HG03565 (cell line): ENCODE data around the gene SBF2.
"Not testable (repeated sequence)": the region's sequence is repeated elsewhere in the genome, so short reads cannot be mapped to it uniquely, and the experiment has no call there.

Source experiments
- ATAC-seq: cut with Tn5 transposase; IDR thresholded peaks from one replicate; pipeline ENCODE4 v1.9.1; 2021; ENCODE audit warnings: mild to moderate bottlenecking, moderate library complexity; ENCODE audit not compliant: unreplicated experiment

SBF2 gene

DNA sequence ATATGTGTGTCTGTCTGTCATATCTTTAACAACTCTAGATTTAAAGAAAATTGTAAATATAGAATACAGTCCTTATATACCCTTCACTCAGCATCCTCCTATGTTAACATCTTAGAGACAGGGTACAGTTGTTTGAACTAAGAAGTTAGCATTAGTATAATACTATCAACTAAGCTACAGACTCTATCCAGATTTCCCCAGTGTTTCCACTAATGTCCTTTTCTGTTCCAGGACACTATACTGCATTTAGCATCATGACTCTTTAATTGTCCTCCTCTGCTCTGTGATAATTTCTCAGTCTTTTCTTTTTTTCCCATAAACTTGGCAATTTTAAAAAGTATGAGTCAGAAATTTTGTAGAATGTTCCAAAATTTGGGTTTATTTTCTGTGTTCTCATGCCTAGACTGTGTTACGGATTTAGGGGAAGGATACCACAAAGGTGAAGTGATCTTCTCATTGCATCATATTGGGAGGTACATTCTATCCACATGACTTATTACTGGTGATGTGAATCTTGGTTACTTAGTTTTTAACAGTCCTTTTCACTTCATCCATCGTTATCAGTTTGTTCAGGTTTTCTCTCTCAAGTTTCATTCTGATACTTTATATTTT, 168.4 kb downstream of the SBF2 start:
- no peak for ATAC-seq

DNA sequence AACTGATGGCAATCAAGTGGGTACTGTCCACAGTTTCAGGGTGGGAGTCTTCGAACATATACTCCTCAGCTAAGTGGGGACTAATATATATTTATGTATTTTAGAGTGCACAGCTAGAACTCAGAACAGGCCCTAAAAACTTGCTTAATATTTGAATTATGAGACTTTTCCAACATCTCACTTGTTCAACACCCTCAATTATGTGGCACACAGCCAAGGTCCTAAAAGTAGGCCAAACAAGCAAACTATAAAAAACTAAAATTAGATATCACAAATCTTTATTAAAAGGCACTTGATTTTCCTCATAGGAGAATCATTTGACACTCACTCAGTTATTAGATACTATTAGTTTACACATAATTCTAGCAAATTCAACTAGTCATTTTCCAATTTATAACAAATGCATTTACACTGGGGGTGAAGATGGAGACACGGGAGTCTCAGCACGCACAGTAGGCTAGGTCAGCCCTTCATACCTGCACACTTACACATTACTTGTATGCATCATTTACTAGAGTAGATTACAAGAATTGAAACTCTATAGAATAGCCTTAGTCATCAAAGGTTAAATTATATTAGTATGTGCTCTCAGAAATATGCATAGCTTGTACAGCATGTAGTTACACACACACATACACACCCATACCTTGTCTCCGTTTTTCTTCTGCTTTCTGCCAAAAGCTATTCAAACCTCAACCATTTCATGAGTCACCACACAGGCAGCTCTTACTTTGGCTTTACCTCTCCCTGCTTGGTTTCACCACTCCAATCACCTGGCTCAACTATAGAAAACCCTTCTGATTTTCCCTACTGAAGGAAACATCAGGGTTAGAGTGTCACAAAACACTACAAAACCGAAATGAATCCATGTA, 171.5 kb downstream of the SBF2 start:
- no peak for ATAC-seq

DNA sequence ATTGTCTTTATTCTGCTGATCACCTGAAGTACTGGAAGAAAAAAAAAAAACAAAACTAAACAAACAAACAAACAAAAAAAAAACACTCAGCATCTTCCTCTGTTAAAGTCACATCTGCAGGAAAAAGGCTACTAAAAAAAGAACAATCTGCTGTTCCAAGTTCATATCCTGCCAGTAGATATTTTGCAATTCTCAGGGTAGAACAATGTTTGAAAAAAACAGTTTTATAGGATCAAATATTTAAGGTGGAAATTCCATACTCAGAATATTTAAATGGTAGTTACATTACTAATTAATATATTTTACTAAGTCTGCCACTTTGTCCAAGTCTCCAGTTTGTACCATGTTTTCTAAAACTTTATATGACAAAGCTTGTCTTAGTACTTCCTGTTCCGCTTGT, 175.2 kb downstream of the SBF2 start:
- ATAC-seq, result no peak

DNA sequence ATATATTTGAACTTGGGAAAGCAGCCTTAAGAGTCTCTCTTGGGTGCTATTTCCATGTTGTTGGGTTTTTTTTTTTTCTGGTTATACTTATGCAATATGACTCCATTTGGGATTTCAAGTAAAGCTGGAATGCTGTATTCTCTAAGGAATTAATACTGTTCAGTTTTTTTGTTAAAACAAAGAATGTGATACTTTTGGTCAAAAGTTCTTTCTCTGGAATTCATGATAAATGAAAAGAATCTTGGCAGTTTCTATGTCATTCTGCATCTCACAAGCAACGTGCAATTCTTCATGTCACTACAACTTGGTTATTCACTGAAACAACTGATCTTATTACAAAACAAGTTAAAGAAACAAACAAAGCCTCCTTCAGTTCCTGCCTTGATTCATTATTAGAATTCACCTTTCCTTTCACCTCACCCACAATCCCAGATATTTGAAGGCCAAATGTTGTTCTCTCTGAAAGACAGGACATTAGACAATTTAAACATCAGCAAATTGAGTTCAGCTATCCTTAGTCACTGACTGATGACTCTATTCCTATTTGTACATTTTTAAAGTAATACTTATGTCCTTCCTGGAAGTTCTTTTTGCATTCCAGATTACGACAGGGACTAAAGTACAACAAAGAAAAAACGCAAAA, 176.2 kb downstream of the SBF2 start:
- ATAC-seq, result no peak

DNA sequence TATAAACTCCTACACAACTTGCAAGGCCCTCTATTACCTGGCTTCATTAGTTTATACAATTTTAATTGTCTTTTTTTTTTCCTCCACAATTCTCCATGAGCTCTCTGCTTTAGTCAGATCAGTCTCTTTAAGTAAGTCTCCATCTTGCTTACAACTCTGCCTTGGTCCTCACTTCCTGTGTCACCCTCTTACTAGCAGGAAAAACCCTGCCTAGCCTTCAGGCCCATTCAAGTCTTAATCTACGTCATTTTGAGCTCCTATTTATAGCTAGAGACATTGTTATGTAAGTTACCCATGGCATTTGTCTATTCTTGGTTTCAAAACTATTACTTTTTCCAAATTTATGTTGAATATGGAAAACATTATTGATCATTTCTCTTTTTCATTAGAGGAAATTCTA, 177.4 kb downstream of the SBF2 start:
- ATAC-seq, result no peak

DNA sequence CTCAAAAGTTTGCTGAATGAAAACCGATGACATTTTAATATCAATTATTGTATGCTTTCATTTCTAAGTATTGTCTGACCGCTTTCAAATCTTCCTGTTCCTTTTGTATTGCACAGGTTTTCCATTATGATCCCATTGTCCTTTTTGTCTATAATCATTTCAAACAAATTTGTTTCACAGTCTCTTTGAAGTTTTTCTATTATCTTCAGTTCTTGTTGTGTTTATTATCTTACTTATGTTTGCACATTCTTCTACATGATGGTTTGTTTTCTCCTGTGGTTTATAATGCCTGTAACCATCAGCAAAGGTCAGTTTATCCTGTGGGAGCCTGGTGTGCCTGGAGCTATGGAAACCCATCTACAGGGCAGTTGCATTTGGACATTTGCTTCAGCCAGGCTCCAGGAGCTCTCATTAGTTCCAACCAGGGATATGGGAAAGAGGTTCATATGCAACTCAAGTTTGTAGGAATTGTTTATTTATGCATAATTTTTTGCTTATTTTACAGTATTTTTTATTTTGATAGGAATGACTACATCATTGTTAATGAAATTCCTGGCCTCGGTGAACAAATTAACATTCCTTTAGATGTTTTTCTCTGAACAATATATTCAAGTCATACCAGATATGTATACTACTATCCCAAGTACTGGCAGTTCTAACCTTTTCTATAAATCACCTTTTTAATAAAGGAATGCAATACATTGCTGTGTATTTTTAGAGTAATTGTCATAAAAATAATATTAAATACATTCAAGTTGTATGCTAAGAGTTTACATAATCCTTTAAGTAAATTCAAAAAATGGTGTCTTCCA, 179.2 kb downstream of the SBF2 start:
- ATAC-seq, result no peak

DNA sequence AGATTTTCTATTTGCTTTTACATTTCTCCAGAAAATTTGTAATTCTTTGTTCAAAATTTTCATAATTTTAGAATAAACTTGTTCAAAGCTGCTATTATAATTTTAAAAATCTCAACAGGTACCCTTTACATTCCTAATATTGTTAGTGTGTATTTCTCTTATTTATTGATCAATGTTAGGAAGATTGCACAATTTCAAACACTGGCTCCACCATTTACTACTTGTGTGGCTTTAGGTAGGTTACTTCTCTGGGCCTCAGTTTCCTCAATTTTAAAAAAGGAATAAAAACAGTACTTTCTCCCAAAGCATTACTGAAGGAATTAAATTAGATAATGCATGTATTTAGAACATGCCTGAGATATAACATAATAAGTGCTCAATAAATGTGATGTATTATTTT, 180.2 kb downstream of the SBF2 start:
- no peak for ATAC-seq

DNA sequence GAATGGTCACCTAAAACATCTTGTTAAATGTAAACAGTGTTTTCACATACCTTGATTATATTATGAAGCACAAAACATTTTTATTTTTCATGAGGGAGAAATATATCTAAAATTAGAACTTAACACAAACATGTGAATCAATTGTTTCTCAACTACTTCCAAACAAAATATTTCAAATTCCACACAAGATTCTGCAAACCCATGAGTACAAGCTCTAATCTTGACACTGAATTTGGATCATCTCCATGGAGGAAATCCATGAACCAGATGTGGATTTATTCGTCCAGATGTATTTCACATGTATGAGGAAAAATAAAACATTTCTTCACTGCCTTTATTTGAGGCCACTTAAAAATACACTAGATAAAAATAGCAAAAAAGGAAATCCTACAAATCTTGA, 184.2 kb downstream of the SBF2 start:
- ATAC-seq, result no peak

DNA sequence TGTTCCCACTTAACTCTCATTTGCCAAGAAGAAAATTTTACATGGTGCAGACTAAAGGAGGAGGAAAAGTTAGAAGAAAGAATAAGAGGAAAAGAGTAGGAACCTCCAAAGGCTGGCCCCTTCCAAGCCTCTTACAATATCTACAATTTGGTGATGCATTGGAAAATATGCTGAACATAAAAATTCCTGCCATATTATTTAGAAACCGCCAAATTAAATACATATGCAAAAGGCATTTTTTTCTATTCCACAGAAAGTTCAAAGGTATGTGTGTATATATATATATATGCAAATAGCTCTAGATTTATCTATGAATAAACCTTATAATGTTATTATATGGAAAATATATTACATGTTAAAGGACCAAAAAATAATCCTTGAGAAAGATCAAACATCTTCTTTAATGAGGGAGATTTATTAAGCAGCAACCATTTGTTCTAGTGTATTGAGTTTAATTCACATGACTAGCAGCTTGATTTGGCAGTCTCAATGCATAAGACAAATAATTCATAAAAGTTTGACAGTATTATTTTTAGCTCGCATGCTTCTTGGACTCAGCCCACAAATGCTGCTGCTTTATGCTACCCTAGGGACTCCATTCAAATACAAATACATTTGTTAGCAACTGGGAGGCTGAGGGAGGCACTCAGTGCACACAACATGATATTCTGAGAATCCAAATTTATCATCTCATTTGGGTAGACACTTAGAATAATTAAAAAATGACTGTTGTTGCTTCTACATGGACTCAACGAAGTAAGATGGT, 184.9 kb downstream of the SBF2 start:
- ATAC-seq, result no peak

DNA sequence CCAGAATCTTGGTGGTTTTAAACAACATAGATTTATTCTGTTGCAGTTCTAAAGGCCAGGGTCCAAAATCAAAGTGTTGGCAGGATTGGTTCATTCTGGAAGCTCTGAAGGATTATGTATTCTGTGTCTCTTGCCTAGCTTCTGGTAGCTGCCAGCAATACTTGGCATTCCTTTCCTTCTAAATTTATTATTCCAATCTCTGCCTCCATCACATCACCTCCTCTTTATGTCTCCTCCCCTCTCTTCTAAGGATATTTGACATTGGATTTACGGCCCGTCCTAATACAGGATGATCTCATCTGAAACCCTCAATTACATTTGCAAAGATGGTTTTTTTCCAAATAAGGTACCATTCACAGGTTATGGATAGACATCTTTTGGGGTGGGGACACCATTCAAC, 186.5 kb downstream of the SBF2 start:
- no peak for ATAC-seq

DNA sequence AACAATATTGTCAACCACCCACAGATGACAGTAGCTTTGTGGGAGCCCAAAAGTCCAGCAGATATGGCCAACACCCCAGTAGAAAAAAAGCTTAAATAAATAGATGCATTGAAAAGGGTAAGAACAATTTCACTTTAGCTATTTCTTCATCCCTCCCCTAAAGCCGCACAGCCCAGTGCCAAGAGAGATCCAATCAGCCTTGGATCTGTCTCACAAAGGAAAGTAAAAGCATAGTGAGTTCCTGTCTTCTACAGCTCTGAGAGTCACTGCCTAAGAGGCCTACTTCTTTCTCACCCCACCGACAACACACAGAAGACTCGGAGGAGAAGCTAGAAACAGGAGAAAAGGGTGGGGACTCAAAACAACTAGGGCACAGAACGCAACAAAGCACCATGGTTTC, 196.4 kb downstream of the SBF2 start:
- ATAC-seq, result no peak

DNA sequence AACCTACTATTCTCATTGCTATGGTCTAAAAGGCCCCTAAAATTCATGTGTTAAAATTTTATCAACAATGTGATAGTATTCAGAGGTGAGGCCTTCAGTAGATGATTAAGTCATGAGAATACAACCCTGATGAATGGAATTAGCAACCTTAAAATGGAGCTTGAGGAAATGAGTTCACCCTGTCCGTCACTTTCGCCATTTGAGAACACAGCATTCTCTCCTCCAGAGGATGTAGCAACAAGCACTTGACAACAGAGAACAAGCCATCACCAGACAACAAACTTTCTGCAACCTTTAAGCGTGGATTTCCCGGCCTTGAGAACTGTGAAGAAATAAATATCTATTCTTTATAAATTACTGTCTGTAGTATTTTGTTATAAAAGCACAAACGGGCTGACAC, 197.0 kb downstream of the SBF2 start:
- ATAC-seq, result no peak

DNA sequence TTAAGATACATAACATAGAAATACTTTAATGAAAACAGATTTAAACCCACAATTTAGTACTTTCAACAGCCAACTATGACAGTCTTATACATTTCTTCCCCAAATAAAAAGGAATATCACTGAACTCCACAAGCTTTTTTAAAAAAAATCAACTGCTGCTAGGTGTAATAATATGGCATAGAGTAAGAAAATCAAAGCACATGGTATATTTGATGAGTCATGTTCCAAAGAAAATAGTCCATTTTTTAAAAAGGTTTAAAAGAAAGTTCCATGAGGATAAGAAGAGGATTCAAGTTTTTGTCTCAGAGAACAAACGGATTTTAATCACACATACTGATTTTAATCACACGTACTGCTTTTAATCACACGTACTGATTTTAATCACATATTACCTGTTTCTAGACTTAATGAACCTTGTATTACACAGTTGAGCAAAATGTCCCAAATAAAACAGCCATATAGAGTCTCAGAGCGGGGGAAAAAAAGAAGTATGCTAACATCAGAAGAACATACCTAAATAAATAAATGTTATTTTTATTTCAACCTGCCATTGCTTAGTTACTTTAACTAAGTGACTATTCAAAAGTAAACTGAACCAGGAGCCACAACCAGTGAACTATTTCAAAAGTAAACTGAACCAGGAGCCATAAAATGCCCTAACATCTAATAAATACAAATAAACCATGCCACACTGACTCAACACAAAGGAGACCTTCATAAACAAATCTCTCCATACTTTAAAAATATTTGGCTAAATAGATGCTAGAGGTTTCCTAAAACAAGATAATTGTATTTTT, 198.4 kb downstream of the SBF2 start:
- ATAC-seq, result no peak

DNA sequence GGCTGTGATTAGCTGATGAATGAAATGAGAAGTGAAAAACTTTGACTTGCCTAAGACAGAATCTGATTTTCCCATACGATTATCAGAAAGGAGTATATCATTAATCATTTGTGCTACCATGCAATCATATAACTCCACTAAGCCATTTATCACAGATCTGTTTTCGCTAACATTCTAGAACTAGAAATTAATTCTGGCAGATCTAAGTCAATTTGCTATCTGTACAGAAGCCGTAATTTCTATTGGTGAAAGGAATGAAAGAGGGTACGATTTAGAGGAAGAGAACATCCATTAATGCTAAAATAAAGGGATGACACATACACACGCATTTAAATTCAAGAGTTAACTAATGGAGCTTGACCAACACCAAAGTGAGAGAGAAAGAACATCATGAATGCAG, 201.6 kb downstream of the SBF2 start:
- no peak for ATAC-seq

DNA sequence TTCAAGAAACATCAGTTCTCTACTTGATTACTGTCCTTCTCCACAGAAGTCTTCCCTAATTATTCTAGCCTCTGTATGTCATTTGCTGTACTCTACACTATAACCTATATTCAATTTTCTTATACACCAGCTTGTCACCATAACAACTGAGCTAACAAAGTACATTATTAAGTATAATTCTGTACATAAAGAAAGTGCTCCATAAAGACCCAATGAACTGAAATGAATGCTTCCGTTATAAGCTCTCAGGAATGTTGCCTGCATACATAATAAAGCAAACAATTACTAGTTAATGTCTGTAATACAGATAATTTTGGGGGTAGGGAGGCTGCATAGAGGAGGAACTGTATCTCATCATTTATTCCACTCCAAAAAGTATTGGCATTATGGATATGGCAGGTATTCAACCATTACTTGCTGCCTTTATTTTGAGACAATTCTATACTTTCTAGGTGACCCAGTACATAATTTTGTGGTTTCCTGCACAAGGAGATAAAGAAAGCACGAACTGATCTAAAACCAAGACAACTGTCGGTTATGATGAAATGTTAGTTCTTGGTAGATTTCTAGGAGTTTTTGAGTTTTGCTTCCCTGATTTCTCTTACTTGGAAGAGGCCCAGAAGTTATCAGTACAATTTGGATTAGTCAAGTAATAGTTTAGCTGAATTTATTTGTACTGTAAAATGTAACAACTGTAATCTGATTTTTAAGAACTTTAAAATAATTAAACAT, 202.5 kb downstream of the SBF2 start:
- ATAC-seq, result no peak

DNA sequence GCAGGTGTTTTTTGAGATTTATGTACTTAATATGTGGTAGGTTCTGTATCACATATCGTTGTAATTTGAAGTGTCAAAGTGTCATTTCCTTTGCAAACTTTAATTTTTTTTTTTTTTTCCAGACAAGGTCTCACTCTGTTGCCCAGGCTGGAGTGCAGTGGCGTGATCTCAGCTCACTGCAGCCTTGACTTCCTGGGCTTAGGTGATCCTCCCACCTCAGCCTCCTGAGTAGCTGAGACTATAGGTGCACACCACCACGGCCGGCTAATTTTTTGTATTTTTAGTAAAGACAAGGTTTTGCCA, 206.1 kb downstream of the SBF2 start:
- not testable (repeated sequence) for ATAC-seq

DNA sequence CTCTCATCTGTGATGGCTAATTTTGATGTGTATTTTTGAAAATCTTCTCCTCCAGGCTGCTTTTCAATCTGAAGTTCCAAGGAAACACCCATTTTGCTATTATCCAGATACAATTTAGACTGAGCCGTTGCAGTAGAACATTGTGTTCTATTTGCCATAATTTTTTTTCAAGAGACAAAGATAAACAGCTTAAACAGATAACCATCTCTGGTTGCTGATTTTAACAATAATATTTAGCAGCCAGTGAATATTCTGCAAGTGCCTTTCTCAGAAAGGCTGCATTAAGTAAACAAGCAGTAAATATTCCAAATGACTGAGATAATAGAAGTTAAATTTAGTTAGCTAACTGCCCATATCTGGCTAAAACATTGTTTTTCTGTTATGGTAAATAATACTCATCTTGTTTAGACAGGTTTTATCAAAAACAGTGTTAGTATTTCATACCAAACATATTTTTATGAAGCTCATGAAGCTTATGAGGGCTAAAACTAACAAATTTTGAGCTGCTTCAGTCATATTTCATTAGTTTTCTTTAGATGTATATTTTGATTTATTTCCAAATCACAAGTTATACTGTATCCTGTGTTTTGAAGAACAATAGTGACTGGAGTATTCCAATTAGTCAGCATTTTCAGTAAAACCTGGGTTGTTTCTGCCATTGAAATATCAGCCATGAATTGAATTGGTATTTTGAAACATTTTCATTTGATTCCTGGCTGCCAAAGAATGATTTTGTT, 206.7 kb downstream of the SBF2 start:
- ATAC-seq, result no peak

DNA sequence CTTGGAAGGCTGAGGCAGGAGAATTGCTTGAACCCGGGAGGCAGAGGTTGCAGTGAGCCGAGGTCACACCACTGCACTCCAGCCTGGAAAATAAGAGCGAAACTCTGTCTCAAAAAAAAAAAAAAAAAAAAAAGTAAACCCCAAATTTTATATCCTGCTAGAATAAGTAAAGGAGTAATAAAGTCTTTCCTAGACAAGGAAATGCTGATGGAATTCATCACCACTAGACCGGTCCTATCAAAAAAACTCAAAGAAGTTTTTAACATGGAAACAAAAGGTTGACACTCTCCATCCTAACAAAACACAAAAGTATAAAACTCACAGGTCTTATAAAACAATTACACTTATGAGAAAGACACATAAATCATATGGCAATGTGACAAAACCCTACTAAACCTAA, 213.9 kb downstream of the SBF2 start:
- no peak for ATAC-seq
